Embryonic facial prominence (tissue), 1 donor: ENCODE measurements around the gene GCK.
"Not testable (repeated sequence)": the region's sequence is repeated elsewhere in the genome, so short reads cannot be mapped to it uniquely, and the experiment has no call there.

Experiments used
- DNase-seq: peaks from one replicate; pipeline ENCODE4 v3.0.0-alpha.2; 2016; ENCODE audit errors: extremely low spot score

Gene GCK

DNA sequence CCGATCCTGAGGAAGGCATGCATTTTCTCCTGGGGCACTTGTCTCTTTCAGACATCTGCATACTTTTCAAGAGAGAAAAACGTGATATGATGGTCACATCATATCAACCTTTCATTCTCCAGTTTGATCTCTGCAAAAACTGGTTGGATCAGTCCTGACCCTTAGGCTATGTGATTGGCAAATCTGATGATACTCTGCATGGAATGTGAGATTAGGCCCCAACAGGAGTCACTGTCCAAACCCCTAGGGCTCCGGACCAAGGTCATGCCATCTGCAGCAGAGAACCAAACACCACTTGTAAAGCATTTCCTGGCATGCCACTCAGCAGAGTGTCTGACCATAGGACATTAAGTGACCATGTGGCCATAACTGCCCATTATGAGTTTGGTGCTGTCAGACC lies 8.6 kb downstream of the GCK start:
- DNase-seq, result no peak

GRCh38 chr7:44177570-44178131 lies 11.6 kb downstream of the GCK start:
- no peak for DNase-seq

- no peak for DNase-seq
These were observed 12.8 kb downstream of the GCK start for GRCh38 chr7:44176486-44176885.

DNA sequence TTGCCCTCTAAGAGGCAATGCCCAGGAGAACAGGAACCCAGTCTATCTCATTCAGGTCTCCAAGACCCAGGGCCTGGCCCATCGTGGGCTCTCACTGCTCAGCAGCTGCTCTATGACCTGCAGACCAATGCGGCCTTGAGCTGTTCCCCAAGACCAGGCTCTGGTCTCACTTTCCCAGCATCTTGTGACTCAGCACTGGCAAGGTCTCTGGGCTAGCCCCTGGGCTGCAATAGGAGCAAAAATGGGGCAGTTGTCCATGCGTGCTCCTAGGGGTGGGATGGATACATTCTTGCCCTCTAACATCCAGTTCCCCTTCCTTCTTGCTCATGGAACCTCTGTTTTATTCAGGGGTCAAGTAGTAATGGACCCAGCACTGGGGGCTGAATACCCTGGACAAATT lies 13.5 kb downstream of the GCK start:
- no peak for DNase-seq

DNA sequence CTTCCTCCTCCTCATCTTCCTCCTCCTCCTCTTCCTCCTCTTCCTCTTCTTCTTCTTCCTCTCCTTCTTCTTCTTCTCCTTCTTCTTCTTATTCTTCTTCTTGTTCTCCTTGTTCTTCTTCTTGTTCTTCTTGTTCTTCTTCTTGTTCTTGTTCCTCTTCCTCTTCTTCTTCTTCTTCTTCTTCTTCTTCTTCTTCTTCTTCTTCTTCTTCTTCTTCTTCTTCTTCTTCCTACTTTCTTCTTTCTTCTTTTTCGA lies 14.6 kb downstream of the GCK start:
- DNase-seq, result not testable (repeated sequence)

DNA sequence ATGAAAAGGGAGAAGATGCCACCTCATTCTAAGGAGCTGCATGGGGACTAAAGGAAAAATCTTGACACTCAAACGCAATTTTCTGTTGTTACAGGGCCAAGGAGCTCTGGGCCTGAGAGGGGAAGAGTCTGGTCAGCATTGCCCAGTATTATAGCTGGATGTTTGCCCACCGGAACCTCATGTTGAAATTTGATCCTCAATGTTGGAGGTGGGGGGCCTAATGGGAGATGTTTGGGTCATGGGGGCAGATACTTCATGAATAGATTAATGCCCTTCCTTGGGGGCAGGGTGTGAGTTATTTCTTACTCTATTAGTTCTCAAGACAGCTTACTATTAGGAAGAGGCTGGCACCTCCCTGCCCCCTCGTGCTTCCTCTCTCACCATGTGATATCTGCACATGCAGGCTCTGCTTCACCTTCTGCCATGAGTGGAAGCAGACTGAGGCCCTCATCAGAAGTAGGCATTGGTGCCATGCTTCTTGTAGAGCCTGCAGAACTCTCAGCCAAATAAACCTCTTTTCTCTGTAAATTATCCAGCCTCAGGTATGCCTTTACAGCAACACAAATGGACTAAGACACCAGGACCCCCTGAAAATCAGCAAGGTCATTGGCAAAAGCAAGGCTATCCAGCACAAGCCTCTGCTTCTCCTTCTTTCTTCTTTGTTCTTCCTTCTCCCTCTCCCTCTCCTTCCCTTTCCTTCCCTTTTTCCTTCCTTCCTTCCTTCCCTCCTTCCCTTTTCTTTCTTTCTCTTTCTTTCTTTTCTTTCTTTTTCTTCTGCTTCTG lies 15.1 kb downstream of the GCK start:
- DNase-seq, result no peak

DNA sequence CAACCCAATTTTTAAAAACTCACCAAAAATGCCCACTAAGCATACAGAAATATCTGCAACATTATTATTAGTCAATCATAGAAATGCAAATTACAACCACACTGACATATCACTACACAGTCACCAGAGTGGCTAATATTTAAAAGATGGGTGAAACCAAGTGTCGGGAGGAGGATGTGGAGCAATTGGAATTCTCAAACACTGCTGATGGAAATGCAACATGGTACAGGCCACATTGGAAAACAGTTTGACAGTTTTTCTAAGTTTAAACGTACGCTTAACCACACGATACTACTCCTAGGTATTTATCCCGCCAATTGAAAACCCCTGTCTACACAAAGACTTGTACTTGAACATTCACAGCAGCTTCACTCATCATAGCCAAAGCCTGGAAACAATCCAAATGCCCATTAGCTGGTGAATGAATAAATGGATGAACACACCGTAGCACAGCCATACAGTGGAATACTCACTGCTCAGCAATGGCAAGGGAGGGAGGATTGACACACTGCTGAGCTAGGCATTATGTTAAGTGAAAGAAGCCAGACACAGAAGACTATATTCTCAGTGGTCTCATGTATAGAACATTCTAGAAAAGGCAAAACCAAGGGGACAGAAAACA lies 16.3 kb downstream of the GCK start:
- no peak for DNase-seq

DNA sequence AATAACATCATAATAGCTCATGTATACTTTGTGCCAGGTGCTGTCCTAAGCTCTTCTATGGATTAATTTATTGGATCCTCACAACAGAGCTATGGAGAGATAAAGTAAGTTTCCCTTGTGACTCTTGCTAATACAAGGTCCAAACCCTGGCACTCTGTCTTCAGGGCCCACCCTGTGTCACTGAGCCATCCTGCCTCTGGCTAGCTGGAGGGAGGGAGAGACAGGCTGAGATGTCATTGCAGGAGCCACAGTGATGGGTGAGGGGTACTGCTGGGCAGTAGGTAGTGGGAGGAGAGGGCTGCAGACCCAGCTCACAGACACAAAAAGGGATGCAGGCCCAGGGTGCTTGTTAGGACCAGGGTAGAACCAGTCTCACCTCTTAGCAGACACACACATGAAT lies 16.9 kb downstream of the GCK start:
- no peak for DNase-seq

DNA sequence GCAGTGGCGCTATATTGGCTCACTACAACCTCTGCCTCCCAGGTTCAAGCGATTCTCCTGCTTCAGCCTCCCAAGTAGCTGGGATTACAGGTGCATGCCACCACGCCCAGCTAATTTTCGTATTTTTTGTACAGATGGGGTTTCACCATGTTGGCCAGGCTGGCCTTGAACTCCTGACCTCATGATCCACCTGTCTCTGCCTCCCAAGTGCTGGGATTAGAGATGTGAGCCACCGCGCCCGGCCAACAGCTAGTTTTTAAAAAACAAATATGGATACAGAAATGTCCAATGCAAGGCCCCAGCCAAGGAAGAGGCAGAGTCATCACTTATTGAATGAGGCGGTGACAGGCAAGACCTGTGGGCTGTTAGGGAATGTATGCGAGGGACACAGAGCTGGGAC lies 17.3 kb downstream of the GCK start:
- DNase-seq, result not testable (repeated sequence)

DNA sequence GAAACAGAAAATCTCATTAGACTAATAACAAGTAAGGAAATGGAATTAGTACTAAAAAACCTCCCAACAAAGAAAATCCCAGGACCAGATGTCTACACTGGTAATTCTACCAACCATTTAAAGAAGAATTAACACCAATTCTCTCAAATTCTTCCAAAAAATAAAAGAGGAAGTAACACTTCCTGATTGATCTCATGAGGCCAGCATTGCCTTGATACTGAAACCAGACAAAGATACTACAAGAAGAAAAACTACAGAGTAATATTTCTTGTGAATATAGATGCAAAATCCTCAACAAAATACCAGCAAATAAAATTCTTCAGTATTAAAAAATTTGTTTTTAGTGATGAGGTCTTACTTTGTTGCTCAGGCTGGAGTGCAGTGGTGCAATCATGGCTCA lies 21.3 kb downstream of the GCK start:
- DNase-seq, result no peak

GRCh38 chr7:44163591-44163990 lies 25.6 kb downstream of the GCK start:
- no peak for DNase-seq

DNA sequence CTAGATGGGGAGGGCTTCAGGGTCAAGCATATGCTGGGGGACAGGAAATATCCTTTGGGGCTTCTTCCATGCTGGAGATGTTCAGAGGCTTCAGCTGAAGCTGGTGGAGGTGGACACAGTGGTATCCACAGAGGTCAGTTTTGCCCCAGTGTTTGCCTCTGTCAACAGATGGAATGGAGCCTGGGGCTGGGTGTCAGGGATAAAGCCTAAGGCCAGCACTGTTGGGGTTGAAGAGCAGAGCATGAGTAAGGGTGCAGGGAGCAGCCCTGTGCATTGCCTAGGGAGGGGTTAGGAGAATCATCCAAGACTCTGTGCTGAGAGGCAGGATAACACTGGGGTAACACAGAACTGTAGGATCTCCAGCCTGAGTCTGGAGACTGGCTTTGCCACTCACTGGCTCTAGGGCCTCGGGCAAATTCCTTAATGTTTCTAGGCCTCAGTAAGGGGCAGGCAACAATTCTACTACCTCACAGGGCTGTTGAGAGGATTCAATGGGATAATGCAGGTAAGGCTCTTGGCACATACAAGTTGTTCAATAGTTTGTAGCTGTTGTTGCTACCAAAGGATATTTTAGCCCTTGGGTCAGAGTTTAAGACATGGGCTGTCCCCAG lies 26.3 kb downstream of the GCK start:
- no peak for DNase-seq

DNA sequence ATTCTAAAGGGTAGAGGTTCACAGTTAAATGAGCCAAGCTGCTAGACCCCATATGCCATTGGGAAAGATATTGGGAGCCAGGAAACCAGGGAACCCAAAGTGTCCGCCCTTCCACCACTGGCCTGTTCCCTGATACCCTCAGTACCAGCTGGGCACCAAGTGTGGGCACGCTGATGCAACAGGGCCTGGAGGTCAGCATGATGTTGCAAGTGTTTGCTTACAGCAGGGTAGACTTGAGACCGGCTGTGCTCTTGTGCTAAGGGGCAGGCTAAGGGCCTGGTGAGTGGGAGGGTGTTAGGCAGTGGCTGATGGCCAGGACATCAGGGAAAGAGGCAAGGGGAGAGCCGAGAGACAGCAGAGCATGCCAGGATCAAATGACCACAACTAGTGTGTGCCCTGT lies 27.1 kb downstream of the GCK start:
- no peak for DNase-seq

GRCh38 chr7:44161371-44161770 lies 27.9 kb downstream of the GCK start:
- no peak for DNase-seq

DNA sequence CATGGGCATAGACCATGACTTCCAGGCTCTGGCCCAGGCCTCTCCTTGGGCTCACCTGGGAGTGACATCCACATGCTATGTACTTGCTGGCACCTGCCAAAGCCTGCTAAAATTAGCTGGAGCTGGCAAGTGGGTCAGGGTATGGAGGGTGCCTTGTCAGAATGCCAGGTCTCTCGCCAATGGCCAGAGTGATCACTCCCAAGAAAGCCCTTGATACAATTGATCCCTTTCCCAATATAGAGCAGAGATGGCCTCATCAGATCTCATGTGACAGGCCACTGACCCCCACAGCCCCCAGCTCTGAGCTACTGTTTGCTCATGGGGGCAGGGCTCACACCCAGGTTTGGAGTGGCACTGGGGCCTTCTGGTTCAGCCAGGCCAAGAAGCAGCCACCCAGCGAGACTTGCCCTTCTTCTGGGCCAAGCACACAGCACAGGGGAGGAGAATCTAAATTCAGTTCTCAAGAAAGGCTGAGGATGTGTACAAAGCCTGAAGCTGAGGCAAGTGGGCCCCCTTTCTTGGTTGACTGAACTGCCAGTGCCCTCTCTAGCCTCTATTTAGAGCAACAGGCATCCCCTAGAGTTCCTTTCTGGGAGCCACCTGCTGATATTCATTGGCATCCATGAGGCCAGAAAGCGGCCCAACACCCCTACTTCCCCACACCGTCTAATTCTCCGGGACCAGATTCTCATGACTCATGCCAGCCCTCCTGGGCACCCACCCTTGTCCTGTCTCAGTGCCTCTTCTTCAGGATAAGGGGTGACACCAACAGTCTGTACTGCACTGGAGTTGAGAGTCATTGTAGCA lies 29.2 kb downstream of the GCK start:
- DNase-seq, result no peak

GRCh38 chr7:44158873-44159631 lies 30.2 kb downstream of the GCK start:
- no peak for DNase-seq

- no peak for DNase-seq
These were observed 31.0 kb downstream of the GCK start for GRCh38 chr7:44158096-44158872.

GRCh38 chr7:44157116-44158080 lies 31.8 kb downstream of the GCK start:
- no peak for DNase-seq

DNA sequence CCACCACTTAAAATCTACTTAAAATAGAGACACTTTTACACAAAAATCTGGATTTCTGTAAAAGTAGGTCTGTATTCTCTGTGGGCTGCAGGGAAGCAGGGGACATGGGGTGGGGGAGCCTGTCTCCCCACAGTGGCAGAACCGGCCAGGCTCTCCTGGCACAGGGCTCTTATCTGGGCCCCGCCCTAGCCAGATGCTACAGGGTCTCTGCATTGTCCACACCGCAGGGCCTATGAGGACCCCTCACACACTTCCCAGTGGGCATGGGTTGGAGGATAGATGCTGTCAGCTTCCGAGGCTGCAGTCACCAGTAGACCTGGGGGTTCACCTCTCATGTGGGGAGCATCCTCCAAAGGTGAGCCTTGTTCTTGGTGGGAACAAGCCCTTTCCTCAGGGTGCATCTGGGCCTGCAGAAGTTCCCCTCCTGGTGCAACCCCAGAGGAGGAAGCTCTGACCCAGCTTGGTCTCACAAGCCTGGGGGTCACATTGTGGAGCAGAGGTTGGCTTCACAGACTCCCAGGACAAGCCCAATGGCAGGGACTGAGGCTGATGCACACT lies 32.7 kb downstream of the GCK start:
- DNase-seq, result no peak
